GM18511 (cell line): ENCODE data around the gene PLA1A.
A peak's percentile ranks its signal among the peaks of the same experiment; 100 is the strongest.

Experiments used
- ATAC-seq: cut with Tn5 transposase; IDR thresholded peaks from one replicate; pipeline ENCODE4 v1.9.1; 2021; ENCODE audit warnings: mild to moderate bottlenecking, moderate library complexity; ENCODE audit not compliant: unreplicated experiment

The PLA1A gene

DNA sequence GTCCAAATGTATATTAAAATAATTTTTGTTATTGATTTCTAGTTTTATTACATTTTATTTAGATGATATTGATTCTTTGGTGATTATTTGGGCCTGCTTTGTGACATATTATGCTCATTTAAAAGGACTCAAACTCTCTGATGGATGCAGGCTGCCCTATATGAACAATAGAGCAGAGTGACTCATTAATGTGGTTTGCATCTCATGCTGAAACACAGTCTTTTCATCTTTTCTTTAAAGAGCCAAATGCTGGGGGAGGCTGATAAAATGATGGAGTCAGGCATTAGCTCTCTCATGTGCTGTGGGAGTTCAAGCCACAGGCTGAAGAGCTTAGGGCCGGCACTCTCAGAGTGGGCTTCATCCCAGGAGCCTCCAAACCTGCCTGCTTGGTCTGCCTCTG, 7.2 kb downstream of the PLA1A start:
- no peak for ATAC-seq

DNA sequence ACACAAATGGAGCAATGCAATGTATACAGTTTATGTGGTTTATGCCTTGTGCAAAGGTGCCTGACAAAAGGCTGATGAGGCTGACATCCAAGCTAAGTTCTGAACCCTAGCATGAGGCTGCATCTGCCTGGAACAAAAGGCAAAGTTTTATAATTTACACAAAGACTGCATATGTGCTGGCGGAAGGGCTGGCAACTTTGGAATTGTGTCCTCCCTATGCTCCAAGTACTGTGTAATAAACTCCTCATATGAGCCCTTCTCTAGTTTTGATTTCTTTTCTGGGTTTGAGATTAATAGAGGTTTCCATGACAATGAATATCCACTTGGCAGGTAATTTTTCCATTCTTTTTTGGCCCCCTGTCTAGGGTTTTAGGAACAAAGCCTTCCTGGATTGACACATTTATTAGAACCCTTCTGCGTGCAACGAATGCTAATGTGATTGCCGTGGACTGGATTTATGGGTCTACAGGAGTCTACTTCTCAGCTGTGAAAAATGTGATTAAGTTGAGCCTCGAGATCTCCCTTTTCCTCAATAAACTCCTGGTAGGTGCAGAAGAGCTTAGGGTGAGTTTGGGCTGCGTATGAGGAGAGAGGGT, 10.8 kb downstream of the PLA1A start:
- no peak for ATAC-seq

DNA sequence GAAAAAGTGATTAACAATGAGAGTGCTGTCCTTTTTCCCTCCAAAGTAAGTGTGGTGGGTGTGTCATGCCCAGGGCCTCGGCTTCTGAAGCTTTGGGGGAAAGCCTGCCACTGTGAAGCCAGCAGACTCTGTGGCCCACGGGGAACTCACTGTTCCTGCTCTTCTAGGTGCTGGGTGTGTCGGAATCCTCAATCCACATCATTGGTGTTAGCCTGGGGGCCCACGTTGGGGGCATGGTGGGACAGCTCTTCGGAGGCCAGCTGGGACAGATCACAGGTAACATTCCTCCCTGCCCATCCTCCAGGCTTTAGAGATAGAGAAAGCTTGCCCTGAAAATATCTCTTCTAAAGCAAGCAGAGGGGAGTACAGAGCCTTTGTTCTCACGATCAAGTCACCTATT, 11.6 kb downstream of the PLA1A start:
- ATAC-seq: no peak

DNA sequence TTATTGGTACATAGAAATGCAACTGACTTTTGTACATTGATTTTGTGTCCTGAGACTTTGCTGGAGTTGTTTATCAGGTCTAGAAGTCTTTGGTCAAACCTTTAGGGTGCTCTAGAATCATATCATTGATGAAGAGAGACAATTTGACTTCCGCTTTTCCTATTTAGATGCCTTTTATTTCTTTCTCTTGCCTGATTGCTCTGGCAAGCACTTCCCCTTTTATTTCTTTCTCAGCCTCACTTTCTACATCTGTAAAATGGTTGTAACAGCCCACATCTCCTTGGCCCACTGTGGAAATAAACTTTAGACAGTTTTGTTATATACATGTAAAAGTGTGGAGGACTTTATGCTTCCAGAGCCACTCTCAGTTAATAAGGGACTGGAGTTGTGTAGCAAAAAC, 14.0 kb downstream of the PLA1A start:
- ATAC-seq: no peak

DNA sequence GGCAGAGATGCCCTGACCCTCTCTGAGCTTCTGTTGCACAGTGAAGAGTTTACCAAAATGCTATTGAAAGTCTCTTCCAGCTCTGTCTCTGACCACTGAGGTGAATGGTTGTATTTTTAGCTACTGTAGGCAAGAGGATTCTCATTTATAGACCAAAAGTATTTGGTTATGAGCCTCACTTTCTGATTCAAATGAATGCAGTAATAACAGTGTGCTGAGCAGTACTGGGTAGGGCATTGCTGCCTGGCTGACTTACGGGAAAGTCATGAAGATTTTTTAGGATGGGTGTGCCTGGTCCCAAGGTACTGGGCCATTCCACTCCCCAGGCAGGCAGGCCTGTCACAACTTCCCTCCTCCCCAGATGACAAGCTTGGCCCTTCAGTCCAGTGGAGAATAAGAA, 15.5 kb downstream of the PLA1A start:
- no peak for ATAC-seq

DNA sequence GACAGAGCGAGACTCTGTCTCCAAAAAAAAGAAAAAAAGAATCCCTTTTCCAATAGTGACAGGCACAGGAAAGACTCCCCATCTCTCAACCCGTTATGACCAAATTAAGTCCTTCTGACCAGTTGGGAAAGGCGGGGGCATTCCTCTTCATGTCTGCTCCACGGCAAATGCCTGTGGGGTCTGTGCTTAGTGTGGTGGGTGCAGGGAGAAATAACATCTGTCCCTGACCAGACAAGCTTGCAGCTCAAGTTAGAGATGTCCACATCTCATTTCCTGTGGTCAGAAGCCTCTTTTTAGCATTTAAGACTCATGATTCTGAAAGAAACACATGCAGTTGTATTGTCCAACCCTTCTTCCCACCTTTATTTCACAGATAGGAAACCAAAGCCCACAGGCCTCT, 16.2 kb downstream of the PLA1A start:
- no peak for ATAC-seq

DNA sequence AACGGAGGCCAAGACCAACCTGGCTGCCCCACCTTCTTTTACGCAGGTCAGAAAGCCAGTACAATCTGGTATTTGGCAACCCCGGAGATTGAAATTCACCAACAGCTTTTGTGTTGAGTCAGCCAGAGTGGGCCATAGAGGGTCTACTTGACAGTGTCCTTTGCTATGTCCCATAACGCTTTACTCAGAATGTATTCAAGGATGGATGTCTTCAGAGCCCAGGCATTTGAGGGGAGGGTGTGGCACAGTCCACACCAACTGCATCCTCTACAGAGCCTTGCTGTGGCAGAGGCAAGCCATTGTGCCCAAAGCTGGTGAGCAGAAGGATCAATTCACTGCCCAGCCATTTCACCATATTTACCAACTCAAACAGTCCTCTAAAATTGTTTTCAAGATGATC, 18.4 kb downstream of the PLA1A start:
- ATAC-seq: no peak

DNA sequence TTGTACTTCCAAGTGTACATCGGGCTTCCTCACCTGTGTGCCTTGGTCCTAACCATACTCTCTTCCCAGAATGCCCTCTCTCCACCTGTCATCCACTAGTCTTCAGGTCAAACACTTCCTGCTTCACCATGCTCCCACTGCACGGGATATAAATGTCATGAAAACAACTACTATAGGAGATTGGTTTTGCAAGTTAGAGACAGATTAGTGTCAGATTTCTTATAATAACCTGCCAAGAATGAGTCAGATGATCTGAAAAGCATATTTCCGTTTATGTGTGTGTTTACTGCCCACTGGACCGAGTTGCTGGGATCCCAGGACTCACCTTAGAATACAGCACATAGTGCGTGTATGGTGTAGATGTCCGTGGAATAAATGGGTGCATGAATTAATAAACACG, 21.4 kb downstream of the PLA1A start:
- no peak for ATAC-seq

DNA sequence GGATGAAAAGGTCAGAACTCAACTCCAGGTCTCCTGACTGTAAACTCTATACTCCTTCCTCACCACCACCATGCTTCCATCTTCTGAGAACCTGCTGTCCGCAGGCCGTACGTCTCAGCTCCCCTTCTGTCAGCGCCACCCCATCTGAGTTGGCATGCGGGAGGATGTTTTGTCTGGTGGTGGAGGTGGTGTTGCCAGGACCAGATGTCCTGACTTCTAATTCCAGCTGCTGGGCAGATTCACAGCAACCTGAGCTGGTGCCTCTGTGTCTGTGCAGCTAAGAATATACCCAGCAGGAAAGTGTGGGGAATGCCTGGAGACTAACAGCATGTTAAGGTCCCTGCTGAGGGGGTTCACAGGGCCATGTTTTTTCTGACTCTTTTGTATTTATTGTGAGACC, 23.2 kb downstream of the PLA1A start:
- no peak for ATAC-seq

DNA sequence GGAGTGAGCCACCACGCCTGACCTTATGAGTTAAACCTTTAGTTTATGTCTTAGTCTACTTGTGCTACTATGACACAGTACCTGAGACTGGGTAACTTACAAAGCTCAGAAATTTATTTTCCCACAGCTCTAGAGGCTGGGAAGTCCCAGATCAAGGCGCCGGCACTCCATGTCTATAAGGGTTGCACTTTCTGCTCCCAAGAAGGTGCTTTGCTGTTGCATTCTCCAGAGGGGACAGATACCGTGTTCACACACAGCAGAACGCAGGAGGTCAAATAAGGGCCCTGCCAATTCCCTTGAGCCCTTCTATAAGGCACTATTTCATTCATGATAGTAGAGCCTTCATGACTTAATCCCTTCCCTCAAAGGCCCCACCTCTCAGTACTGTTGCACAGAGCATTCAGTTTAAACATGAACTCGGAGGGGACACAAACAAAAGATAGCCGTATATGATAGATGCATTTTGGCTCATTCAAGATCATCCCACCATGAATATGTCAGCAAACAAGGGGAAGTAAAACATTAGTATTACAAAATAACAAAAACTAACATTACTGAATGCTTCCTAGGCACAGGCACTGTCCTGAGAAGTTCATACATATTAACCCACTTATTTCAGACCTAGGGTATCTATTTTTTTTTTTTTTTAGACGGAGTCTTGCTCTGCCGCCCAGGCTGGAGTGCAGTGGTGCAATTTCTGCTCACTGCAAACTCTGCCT, 26.5 kb downstream of the PLA1A start:
- ATAC-seq: no peak

DNA sequence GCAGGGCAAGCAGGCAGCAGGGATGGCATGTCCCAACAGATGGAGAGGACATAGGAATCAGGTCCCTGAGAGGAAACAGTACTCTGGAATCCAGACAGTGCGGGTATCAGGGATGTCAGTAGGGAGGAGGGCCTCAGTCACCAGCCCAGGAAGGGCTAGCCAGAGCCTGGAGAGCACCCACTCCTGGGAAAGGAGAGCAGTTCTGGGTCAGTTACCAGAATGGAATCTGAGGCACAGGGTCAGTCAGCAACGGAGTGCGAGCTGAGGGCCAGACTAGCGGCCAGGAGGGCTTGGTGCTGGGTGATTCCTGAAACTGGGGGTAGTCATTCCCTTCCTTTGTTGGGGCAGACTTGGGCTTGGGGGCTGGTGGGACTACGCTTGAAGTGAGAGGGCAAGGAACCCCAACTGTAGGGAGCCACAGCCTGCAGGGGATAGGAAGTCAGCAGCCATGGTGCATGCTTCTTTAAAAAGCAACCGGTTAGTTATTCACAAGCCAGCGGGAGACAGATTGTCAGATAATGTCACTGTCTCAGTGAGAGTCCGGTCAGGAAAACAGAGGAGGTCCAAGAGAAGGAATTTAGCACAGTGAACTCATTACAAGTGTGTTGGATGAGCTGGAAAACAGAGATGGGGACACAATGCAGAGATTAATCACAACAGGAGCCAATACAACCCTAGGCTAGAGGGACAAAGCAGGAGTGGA, 27.9 kb downstream of the PLA1A start:
- no peak for ATAC-seq

DNA sequence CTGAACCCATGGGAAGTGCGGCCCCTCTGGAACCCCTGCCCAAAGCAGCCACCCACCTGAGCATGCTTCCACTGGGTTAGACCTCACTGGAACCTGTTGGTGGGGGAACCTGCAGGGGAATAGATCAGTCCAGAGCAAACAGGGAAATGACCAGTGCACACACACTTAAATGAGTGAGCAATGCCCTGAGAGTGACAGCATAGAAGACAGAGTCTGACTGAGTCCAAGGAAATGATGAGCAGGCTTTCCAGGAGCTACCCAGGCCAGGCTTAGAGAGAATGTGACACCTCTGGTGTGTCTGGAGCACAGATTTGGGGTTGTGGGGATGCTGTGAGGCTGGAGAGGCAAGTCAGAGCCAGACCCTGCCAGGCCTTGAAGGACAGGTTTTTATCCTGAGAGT, 28.5 kb downstream of the PLA1A start:
- no peak for ATAC-seq

DNA sequence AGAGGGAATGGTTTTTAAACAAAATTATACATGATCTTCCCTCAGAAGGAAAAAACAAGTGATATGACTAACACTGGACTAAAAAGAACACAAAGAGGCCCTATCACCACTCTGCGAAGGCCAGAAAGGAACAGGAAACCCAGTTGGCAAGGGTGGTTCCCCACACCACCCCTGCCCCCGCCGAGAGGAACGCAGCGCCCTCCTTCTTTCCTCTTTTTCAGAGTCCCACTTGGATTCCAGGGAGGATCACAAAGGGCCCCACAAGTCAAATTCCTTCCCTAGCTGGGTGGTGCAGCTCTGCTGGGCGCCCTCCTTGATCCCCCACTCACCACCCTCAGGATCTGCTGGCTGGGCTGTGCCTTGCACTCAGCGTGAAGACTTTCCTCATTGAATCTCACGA, 29.8 kb downstream of the PLA1A start:
- no peak for ATAC-seq

DNA sequence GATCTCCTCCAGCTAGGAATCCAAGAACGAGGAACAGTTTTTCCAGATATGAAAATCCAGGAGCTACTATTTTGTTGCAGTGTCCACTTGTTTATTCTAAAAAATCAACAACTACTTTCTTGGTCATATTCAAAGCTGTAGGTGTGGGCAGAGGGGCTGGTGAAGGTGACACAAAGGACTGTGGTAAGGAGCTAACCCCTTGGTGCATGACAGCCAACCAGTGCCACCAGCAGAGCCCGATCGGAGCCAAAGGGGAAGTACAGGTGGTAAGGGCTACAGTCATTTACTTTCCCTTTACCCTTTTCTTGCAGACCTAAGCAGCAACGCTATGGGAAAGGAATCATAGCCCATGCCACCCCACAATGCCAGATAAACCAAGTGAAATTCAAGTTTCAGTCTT, 30.7 kb downstream of the PLA1A start:
- peak; percentile 82 for ATAC-seq

DNA sequence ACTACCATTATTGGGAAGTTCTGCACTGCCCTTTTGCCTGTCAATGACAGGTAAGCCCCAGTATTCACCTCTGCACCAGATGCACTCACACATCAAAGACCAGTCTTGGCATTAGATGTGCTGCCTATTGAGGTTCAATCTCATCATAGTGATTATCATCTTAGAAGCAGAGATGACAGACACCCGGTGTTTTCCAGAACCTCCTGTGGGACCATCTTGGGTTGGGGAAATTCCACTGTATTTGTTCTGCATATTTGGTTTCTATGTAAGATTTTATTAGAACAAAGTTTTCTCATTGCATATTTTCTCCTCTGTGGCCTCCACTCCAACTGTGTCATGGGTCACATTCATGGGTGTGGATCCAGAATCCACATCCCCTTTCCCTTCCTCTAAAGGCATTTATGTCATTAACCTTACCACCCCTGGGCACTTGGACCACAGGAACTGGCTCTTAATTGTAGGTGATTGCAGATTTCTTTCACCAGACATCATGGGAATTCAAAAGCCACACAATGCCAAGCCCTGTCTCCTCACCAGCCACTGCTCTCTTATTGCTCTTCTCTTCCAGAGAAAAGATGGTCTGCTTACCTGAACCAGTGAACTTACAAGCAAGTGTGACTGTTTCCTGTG, 31.2 kb downstream of the PLA1A start:
- ATAC-seq: peak; percentile 38

DNA sequence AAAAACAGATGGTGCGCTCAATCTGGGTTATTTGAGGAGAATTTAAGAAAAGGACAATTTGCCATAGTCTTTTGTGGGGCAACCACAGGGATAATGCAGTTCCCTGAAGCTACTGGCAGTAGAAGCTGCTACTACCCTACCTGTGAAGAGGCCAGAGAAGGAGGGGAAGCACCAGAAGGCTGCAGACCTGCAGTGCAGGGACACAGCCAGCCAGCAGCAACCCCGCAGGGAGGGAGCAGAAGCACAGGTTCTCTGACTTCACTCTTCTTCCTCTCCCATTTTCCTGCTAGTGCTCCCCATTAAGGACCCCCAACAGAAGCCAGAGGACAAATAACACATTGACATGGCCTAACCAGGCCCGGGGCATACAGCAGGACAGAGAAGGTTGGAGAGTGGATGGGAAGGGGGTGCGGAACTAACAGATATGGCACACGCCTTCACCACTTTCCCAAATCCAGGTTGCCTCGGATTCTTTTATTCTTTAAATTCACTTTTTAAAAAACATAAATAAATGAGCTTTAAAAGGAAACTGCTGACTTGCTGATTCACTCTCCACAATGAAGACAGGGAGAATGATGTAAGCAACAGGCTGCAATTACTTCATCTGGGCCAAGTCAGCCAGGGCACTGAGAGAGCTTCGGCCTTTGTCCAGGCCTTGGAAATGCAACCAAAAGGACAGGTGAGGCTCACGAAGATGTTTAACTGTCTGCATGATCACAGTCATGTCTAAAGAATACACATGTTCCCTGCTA, 32.6 kb downstream of the PLA1A start:
- ATAC-seq: no peak

DNA sequence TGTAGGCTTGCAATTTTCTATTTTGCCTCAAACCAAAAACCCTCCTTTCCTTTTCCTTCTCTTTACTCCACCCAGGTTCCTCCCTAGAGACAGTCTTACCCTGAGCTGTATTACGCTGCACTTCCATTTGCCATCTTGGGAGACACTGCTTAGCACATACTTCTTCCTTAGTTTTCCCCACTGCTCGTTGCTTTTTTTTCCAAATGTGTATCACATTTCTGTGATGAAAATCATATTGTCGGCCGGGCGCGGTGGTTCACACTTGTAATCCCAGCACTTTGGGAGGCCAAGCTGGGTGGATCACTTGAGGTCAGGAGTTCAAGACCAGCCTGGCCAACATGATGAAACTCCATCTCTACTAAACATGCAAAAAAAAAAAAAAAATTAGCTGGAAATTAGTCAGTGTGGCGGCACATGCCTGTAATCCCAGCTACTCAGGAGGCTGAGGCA, 33.2 kb downstream of the PLA1A start:
- no peak for ATAC-seq

DNA sequence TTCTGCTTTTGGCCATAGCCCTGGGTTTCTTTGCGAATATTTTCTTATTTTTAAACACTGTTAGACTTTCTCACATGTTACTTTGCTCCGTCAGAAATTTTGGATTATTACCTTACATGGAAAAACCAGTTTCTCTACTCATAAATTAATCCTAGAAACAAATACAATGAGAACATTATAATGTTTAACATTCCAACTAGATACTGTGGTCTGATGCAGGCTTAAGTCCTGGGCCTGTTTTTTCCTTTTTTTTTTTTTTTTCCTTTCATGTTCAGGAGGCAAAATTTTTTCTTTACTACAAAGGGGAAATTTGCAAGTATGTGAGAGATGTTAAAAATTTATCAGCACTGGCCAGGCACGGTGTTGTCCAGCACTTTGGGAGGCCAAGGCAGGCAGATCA, 33.8 kb downstream of the PLA1A start:
- ATAC-seq: no peak

DNA sequence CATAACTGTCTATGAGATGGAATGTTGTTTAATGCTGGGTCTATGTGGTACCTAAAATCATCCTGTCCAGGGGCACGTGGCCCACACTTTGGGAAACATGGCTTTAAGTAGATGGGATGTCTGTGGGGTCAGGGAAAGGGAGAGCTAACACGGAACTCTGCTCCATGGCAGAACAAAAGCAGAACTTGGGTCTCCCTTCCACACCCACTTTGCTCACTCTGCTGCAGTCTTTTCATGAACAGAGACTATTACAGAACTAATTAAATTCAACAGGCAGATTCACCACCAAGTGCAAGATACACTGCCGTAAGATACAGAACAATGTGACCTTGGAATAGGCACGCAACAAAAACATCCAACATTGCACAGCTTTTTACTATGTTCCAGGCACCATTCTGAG, 34.5 kb downstream of the PLA1A start:
- no peak for ATAC-seq

DNA sequence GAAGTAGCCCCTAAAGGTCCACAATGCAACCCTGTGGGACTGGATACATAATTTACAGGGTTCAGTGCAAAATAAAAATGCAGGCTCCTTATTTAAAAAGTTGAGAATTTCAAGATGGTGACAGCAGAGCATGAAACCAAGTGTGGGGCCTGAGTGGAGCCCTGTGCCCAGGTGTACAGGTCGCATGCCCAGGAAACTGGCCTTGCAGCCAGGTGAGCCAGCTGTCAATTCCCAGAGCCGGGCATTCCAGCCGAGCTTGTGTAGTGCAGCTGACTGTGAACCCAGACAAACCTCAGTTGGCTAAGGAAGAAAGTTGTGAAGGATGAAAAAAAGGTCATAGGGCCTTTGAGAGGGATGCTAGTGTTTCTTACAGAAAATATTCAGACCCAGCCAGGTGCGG, 35.1 kb downstream of the PLA1A start:
- ATAC-seq: no peak

DNA sequence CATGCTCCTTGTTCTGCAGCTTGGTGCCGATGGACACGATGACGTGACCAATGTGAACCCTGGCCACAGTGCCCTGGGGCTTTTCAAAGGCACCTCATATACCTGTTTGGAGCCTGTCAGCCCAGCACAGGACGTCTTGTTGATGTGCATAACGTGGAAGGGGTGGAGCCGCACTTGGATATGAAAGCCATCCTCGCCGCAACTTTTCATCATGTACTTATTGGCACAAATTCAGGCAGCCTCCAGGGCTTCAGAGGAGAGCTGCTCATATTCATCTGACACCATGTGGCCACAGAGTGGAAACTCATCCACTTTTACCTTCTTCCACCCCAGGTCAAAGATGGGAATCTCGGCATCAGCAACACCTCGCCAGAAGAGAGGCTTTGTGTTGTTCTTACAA, 38.0 kb downstream of the PLA1A start:
- no peak for ATAC-seq
